Measurements from ENCODE around the gene CRYBG2.

CRYBG2 gene, protein sequence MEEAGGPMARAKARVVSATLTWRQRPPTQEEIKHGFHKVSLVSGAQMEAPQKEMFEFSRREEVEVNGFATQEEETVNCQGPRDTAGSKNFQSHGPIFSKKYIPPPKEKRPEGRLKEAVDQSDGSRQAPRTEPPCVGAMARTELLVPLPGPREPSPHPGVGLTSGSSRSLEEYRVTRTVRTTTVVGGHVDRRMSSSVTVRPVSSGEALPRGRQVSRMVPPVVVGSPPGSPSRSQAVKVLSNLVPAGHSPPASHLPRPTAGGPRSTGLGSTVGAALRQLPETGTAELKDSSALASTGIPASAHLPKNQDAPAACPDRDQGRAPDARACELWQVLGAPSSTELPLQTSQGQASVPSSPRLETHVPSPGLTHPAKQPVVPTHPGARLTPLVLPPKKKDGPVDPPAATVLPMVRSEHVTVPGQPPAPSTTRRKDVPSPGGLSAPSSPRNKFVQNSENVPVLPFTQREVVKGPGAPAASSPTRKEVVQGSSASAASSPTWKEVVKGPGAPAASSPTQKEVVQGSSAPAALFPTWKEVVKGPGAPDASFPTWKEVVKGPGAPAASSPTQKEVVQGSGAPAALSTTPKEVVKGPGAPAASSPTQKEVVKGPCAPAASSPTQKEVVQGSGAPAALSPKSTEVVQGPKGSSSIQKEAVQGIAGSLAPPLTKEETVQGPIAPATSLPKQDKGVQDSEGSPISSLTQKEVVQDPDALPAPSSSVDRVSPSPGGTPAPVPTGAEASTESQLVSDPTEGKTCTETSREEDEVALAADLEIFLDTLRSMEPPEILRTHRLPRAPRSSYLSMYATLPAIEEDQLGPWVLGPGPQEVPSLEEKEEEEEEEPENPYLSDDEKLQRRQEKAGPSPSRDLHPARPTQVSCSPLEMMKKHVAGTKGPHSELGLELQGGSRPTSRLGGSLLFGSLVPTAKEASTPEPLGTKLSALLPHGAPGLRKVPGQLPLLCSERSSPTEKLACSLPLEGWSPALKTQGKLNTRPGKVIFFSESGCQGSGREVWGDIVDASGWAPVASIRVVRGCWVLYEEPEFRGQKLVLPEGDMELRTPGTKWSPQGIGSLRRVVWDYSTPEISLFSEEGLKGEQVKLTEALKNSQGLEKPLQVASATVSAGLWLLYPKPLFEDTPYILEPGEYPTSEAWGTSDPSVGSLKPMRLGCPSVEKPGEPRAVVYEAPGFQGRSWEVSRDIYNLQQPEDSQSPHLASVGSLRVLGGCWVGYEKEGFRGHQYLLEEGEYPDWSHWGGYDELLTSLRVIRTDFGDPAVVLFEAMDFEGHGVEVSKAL (N-terminal part only)

DNA sequence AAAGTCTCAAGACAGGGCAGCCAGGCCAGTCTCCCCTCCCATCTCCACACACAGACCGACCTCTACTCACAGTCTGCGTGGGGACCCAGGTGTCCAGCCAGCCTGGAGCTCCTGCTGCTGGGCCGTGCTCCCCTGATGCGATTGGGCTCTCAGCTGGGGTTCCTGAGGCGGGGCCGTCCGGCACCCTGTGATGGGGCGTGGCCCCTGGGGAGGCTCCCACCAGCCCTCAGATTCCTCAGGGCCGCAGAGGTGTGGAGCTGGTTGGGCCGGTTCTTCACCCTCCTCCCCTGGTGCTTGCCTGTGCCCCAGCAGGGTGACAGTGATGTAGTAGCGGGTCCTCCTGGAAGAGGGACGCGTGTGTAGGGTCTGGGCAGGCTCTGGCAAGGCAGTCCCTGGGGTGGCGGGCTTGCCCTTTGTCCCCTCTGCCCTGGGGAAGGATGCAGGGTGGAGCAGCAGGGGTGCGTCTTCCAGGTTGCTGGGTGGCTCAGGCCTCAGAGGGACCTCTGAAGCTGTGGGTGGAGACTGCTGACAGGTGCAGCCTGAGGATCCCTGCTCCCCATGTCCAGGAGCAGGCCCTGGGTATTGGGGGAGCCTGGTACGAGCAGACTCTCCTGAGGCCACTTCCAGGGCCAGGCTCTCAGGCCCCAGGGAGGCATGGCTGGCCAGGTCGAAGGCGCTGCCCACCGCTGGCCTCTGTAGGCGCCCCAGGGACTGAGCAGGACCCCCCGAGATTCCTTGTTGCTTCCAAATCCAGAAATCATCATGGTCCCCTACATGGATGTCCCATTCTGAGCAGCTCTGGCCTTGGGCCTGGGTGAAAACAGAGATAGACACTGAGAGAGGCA lies at the start of gene CRYBG2:
CRYBG2 (minus strand) TSS at position 155 of the 845 bp plus-strand sequence. CDS start 7,473 bp downstream, outside the sequence.
- no peak for TF ChIP-seq Cebpa-rat (IDR thresholded peaks at IDR 0.05)
- no peak within 1 kb of the TSS for H3K27ac ChIP-seq

DNA sequence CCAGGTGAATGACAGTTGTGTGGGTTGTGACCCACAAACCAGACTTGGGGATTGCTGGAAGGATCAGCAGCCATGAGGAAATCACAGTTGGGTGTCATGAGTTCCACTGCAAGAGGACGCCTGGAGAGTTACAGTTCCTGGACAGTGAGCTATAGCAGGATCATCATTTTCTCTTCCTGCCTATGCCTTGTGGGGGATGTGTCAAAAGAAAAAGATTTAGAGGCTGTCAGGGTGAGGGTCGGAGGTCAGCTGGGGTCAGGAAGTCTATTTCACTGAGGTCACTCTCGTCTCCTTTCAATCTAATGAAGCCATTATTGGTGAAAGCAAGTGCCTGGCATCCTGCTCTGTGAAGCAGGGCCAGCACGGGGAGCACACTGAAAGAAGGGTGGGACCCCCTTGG lies 49.7 kb upstream of the CRYBG2 start:
- peaks cover 10% of the 10 kb centered on the region for H3K27me3 ChIP-seq
- H3K4me2 ChIP-seq = no peak overlapping the region
- no peaks in the 10 kb centered on the region for H3K9me3 ChIP-seq
- TF ChIP-seq Cebpa-rat (IDR thresholded peaks at IDR 0.05) = no peak
- H4K20me1 ChIP-seq = peaks cover 7% of the 10 kb centered on the region; the same call in 1 of the 2 replicates
- H3K4me1 ChIP-seq = no peaks in the 10 kb centered on the region
- no peaks in the 10 kb centered on the region for H3K36me3 ChIP-seq
- no peak overlapping the region for H3K27ac ChIP-seq
- no peak overlapping the region for H3K9ac ChIP-seq
- no peak overlapping the region for H3K4me3 ChIP-seq

More for the DNA sequence above, at the start of gene CRYBG2:
- Histone ChIP-seq H3K27me3 (peaks cover 17% of the 10 kb centered on the region), H3K9me3 (no peaks in the 10 kb centered on the region), H3K36me3 (no peaks in the 10 kb centered on the region), H3K4me1 (no peaks in the 10 kb centered on the region), H4K20me1 (no peaks in the 10 kb centered on the region; the same call in 1 of the 2 replicates), H3K4me2 (no peak within 1 kb of the TSS), H3K9ac (no peak within 1 kb of the TSS), H3K4me3 (no peak within 1 kb of the TSS)

DNA sequence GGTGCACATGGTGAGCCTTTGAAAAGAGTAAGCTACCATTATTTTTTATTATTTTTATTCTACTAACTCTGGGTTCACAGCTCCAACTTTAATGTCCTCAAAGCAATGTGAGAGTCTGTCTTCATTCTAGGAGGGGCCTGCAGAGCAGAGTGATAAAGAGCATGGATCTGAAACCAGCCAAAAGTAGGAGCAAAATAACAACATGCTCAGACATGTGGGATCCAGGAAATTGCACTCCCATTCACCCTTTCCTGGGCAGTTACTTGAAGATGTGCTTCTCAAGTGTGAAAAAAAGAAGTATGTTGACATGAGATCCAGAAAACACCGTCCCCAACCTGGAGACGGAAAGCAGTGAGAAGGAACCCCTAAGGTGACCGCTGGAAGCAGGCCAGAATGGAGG lies 48.0 kb upstream of the CRYBG2 start:
- no peak overlapping the region for H3K27ac ChIP-seq
- H4K20me1 ChIP-seq = peaks cover 7% of the 10 kb centered on the region; the same call in 1 of the 2 replicates
- H3K4me1 ChIP-seq = no peaks in the 10 kb centered on the region
- H3K9ac ChIP-seq = no peak overlapping the region
- H3K36me3 ChIP-seq = no peaks in the 10 kb centered on the region
- no peaks in the 10 kb centered on the region for H3K9me3 ChIP-seq
- no peak overlapping the region for H3K4me3 ChIP-seq
- no peak for TF ChIP-seq Cebpa-rat (IDR thresholded peaks at IDR 0.05)
- H3K4me2 ChIP-seq = no peak overlapping the region
- no peaks in the 10 kb centered on the region for H3K27me3 ChIP-seq

DNA sequence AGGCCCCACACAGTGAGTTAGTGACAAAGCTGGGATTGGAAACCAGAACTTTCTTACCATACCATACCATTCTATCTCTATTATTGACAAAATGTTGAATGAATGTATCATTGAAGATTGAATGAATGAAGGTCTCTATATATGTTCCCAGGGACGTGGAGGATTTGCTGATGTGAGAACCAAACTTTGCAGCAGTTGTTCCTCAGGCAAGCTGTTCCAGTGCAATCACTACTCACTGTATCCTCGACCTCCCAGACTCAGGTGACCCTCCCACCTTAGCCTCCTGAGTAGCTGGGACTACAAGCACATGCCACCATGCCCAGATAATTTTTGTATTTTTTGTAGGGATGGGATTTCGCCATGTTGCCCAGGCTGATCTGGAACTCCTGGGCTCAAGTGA lies 45.1 kb upstream of the CRYBG2 start:
- Histone ChIP-seq H3K27me3 (no peaks in the 10 kb centered on the region), H3K27ac (no peak overlapping the region), H3K9ac (no peak overlapping the region), H4K20me1 (peaks cover 7% of the 10 kb centered on the region; the same call in 1 of the 2 replicates), H3K4me1 (no peaks in the 10 kb centered on the region), H3K4me2 (no peak overlapping the region), H3K36me3 (no peaks in the 10 kb centered on the region), H3K4me3 (no peak overlapping the region), H3K9me3 (no peaks in the 10 kb centered on the region)
- no peak for TF ChIP-seq Cebpa-rat (IDR thresholded peaks at IDR 0.05)

DNA sequence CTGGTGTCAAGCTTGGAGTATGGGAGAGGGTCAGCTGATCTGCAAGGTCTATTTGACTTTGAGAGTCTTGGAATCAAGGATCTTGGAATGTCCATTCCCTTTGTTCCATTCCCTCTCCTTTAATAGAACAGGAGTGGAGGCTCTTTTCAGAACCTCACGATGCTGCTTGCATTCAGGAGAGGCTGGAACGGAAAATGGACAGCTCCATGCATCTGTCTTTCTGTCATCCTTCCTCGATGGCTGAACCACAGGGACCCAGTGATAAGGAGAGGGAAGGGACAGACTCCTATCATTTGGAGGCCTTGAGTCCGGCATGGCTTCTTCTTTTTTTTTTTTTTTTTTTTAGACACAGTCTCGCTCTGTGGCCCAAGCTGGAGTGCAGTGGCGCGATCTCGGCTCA lies 41.8 kb upstream of the CRYBG2 start:
- Histone ChIP-seq H3K9me3 (no peaks in the 10 kb centered on the region), H4K20me1 (no peaks in the 10 kb centered on the region), H3K27me3 (no peaks in the 10 kb centered on the region), H3K9ac (no peak overlapping the region), H3K27ac (no peak overlapping the region), H3K4me2 (no peak overlapping the region), H3K36me3 (no peaks in the 10 kb centered on the region), H3K4me1 (no peaks in the 10 kb centered on the region), H3K4me3 (no peak overlapping the region)
- no peak for TF ChIP-seq Cebpa-rat (IDR thresholded peaks at IDR 0.05)

DNA sequence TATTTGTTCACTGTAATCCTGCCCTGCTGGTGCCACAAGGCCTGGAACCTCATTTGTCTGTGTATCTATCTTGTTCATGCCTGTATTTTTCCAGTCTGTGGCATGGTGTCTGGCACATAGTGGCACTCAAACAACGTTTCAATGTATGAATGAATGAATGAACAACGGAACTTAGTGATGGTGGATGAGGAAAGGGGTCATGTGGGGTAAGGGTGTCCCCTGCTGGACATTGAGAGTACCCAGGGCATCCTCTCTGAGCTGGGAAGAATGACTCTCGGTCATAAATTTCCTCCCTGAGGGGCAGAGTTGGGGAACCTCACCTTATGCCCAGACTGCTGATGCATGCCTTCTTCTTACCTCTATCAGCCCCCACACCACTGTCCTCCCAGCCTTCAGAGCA lies 37.5 kb upstream of the CRYBG2 start:
- no peak overlapping the region for H3K9ac ChIP-seq
- no peaks in the 10 kb centered on the region for H4K20me1 ChIP-seq
- H3K9me3 ChIP-seq = no peaks in the 10 kb centered on the region
- H3K27ac ChIP-seq = no peak overlapping the region
- no peak overlapping the region for H3K4me3 ChIP-seq
- H3K4me2 ChIP-seq = no peak overlapping the region
- H3K4me1 ChIP-seq = no peaks in the 10 kb centered on the region
- no peaks in the 10 kb centered on the region for H3K36me3 ChIP-seq
- TF ChIP-seq Cebpa-rat (IDR thresholded peaks at IDR 0.05) = no peak
- no peaks in the 10 kb centered on the region for H3K27me3 ChIP-seq

DNA sequence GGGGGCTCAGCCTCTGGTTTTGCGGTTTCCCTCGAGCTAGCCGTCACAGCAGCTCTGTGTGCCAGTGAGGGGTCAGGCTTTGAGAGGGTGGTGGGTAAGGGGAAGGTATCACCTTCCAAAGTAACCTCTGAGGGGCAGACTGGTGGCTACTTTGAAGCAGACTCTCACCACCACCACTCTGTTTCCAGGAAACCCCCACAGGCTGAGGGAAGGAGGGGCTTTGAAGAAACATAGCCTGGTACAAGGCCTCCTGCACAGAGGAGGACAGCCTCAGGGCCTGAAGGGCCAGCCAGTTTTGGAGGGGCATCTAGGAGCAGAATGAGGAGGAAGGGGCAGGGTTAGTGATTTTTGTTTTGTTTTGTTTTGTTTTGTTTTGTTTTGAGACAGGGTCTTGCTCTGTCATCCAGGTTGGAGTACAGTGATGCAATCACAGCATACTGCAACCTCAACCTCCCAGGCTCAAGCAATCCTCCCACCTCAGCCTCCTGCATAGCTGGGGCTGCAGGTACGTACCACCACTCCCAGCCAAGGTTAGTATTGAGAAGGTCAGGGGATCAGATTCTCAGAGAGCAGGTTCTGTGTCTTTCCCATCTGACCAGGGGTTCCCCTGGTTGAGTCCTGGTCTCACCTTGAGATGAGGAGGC lies 35.8 kb upstream of the CRYBG2 start:
- no peak for TF ChIP-seq Cebpa-rat (IDR thresholded peaks at IDR 0.05)
- H3K4me3 ChIP-seq = no peak overlapping the region
- peaks cover 9% of the 10 kb centered on the region for H3K4me1 ChIP-seq
- H3K36me3 ChIP-seq = no peaks in the 10 kb centered on the region
- no peak overlapping the region for H3K9ac ChIP-seq
- H3K9me3 ChIP-seq = no peaks in the 10 kb centered on the region
- no peaks in the 10 kb centered on the region for H3K27me3 ChIP-seq
- H4K20me1 ChIP-seq = no peaks in the 10 kb centered on the region
- H3K27ac ChIP-seq = no peak overlapping the region
- no peak overlapping the region for H3K4me2 ChIP-seq

DNA sequence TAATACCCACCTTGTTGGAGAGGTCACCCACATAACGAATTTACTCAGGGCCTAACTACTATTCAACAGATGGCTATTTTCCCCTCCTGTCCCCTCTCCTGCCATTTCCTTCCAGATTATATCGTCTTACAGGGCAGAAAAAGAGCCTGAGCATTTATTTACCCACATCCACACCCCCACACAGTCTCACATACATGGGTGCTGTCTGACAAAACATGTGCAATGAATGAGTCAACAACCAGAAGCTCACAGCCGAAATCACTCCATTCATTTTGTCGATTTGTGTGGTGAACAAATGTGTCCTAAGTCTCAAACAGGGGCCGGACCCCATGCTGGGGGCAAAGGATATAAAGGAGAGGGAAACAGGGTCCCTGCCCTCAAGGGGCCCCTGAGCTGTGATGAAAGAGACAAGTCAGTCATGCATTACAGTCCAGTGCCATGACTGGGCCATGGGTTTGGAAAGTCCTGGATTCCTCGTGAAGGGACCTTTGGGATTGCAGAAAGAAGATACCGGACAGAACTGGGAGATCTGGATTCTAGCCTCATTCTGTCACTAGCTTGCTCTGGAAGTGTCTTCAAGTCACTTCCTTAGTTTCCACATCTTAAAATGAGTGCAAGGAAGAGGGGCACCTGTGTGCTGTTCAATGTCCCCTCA lies 35.0 kb upstream of the CRYBG2 start:
- Histone ChIP-seq H3K27ac (no peak overlapping the region), H3K36me3 (no peaks in the 10 kb centered on the region), H3K4me2 (no peak overlapping the region), H3K9me3 (no peaks in the 10 kb centered on the region), H3K4me3 (no peak overlapping the region), H3K9ac (no peak overlapping the region), H4K20me1 (no peaks in the 10 kb centered on the region), H3K27me3 (no peaks in the 10 kb centered on the region), H3K4me1 (peaks cover 9% of the 10 kb centered on the region)
- no peak for TF ChIP-seq Cebpa-rat (IDR thresholded peaks at IDR 0.05)

All from BLaER1 (cell line).